Keratinocyte (primary cell): Measurements from ENCODE around the gene SEMA3C. TPM values are rescaled to one million over a fixed set of nuclear protein-coding genes. Genes with fewer than 3 reads are reported as not detected.

Experiments
- DNase-seq: peaks from one replicate; pipeline ENCODE4 v3.0.0-alpha.2; 2011; ENCODE audit warnings: low read depth, missing footprints, low spot score
- FAIRE-seq: peaks from 2 replicates; lab custom pipeline; 2011; peaks lifted over from hg19 to GRCh38; lab: Jason Lieb, UNC
- H2AFZ ChIP-seq: 2 replicates; pipeline ENCODE4 v1.6.0; 2012; ENCODE audit warnings: low read length, control low read depth, inconsistent platforms; ENCODE audit not compliant: control insufficient read depth
- H3K27ac ChIP-seq: 2 replicates; pipeline ENCODE4 v1.5.1; 2011; ENCODE audit warnings: low read length; ENCODE audit not compliant: control insufficient read depth, insufficient read depth
- H3K27me3 ChIP-seq: 3 replicates; pipeline ENCODE4 v1.6.0; 2011; ENCODE audit warnings: low read length; ENCODE audit not compliant: control insufficient read depth, insufficient read depth; ENCODE audit errors: extremely low read depth
- H3K36me3 ChIP-seq, 2 experiments: 2 replicates in 1 of 2; 3 replicates in 1 of 2; pipeline ENCODE4 v1.5.1; 2011; ENCODE audit warnings: low read length in 2 of 2, mild to moderate bottlenecking in 1 of 2; ENCODE audit not compliant: control insufficient read depth in 2 of 2, insufficient read depth in 2 of 2; ENCODE audit errors: extremely low read depth in 1 of 2
- H3K4me1 ChIP-seq: 3 replicates; pipeline ENCODE4 v1.5.1; 2011; ENCODE audit warnings: low read length; ENCODE audit not compliant: control insufficient read depth, insufficient read depth; ENCODE audit errors: extremely low read depth
- H3K4me2 ChIP-seq: 3 replicates; pipeline ENCODE4 v1.6.0; 2011; ENCODE audit warnings: low read depth, low read length; ENCODE audit not compliant: control insufficient read depth, insufficient read depth; ENCODE audit errors: extremely low read depth
- H3K4me3 ChIP-seq, 3 experiments: fragments of 200-600 bp in 1 of 3; sonication (generic) in 1 of 3; 2 replicates in 2 of 3; 3 replicates in 1 of 3; pipeline ENCODE4 v1.5.1; 2011 to 2016; ENCODE audit warnings: low read length in 3 of 3, mild to moderate bottlenecking in 3 of 3, control low read depth in 2 of 3, inconsistent platforms in 1 of 3, low read depth in 1 of 3, mixed read lengths in 1 of 3, mixed run types in 1 of 3, moderate library complexity in 1 of 3; ENCODE audit not compliant: control insufficient read depth in 2 of 3, insufficient read depth in 2 of 3; ENCODE audit errors: extremely low read depth in 1 of 3
- H3K79me2 ChIP-seq: 2 replicates; pipeline ENCODE4 v1.6.0; 2012; ENCODE audit warnings: low read length; ENCODE audit not compliant: control insufficient read depth, insufficient read depth
- H3K9ac ChIP-seq: 3 replicates; pipeline ENCODE4 v1.6.0; 2011; ENCODE audit warnings: low read length; ENCODE audit not compliant: control insufficient read depth, insufficient read depth; ENCODE audit errors: extremely low read depth
- H3K9me1 ChIP-seq: 3 replicates; pipeline ENCODE4 v1.6.0; 2011; ENCODE audit warnings: low read length; ENCODE audit not compliant: control insufficient read depth, insufficient read depth; ENCODE audit errors: extremely low read depth
- H3K9me3 ChIP-seq: 2 replicates; pipeline ENCODE4 v1.5.1; 2012; ENCODE audit warnings: low read depth, low read length; ENCODE audit not compliant: control insufficient read depth
- H4K20me1 ChIP-seq: 3 replicates; pipeline ENCODE4 v1.6.0; 2011; ENCODE audit warnings: low read length; ENCODE audit not compliant: control insufficient read depth, insufficient read depth; ENCODE audit errors: extremely low read depth
- CTCF ChIP-seq, 3 experiments: IDR thresholded peaks in 1 of 3; conservative IDR thresholded peaks in 1 of 3; optimal IDR thresholded peaks in 1 of 3; 2 replicates in 2 of 3; 3 replicates in 1 of 3; pipeline versions ENCODE3 to v1.5.1; 2011; ENCODE audit warnings: low read length in 3 of 3, mild to moderate bottlenecking in 3 of 3, moderate library complexity in 2 of 3, control low read depth in 1 of 3, inconsistent platforms in 1 of 3; ENCODE audit not compliant: insufficient read depth in 2 of 3; ENCODE audit errors: extremely low read depth in 1 of 3
- EZH2 ChIP-seq: IDR thresholded peaks from one replicate; pipeline ENCODE4 v1.6.1; 2012; ENCODE audit warnings: inconsistent platforms, mild to moderate bottlenecking, low read length, moderate library complexity
- dilution Hi-C: fragments of 300-500 bp; cut with MboI; formaldehyde crosslinking; loops from one replicate; pipeline ENCODE4 v1.7.0; 2020; ENCODE audit warnings: low sequenced_read_pairs; ENCODE audit not compliant: extremely low pct_ligation_motif_present
- polyA plus RNA-seq, 5 experiments: library from polyadenylated mRNA; depleted of rRNA in 3 of 5; stranded (reverse) in 3 of 5; stranded (forward) in 1 of 5; unstranded in 1 of 5; fragments of >200 nt; gene quantifications; 1 replicate in 1 of 5; 2 replicates in 3 of 5; 3 replicates in 1 of 5; pipeline versions ENCODE4 v1.2.1 to v1.2.3, GENCODE V29; 2011 to 2012; ENCODE audit warnings: missing spikeins in 2 of 5, low read depth in 1 of 5, low replicate concordance in 1 of 5

Gene SEMA3C
- polyA plus RNA-seq, 1 donor (not counting 4 experiments of a cell fraction or from before 2014, with no cell fraction given) = 142 TPM

GRCh38 chr7:80699721-80700256, 219.1 kb downstream of the SEMA3C start:
- Histone ChIP-seq H3K9me3 (no peaks in the 10 kb centered on the region), H3K27ac (no peak overlapping the region), H3K4me3 (no peak overlapping the region), H3K27me3 (no peaks in the 10 kb centered on the region), H2AFZ (no peak overlapping the region), H3K9me1 (no peaks in the 10 kb centered on the region), H3K9ac (no peak overlapping the region), H3K4me1 (no peaks in the 10 kb centered on the region), H3K4me2 (no peak overlapping the region), H4K20me1 (no peaks in the 10 kb centered on the region), H3K79me2 (no peaks in the 10 kb centered on the region), H3K36me3 (no peaks in the 10 kb centered on the region)
- TF ChIP-seq CTCF (optimal IDR thresholded peaks at IDR 0.05 in 1 of 3, IDR thresholded peaks at IDR 0.05 in 1 of 3, conservative IDR thresholded peaks at IDR 0.05 in 1 of 3; ENCODE audit: extremely low read depth in 1 of 3, insufficient read depth in 2 of 3, low read length in 3 of 3) (no peak), EZH2 (no peak)
- no peak for DNase-seq
- dilution Hi-C loops = no loop called here
- FAIRE-seq = no peak

DNA sequence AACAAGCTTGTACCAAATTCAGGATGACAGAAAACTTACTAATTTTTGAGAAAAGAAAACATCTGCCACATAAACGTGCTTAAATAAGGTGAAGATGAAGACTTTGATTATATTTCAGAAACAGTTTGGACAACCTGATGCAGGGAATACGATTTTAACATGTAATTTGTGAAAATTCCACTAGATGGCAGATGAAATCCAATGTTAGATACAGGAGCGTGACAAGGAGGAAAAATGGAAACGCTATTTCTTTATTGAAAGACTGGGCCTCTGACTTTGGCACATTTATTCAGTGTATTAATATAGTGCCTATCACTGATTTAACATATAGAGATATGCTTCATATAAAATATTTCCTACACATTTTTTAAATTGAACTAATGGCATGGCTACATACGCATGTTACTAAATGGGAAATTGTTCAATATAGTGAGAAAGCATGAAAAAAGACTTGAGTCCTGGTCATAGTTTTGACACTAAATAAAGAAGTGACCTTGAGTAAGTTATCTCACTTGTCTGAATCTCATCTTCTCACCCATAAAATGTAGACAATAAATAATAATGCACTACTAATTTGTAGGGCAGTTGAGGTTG, 219.7 kb downstream of the SEMA3C start:
- H3K27me3 ChIP-seq = no peaks in the 10 kb centered on the region
- FAIRE-seq (peak; percentile 78), DNase-seq (no peak)
- no peak overlapping the region for H2AFZ ChIP-seq
- H3K4me2 ChIP-seq = no peak overlapping the region
- no peaks in the 10 kb centered on the region for H3K9me1 ChIP-seq
- no peak overlapping the region for H3K9ac ChIP-seq
- no peaks in the 10 kb centered on the region for H3K36me3 ChIP-seq
- TF ChIP-seq EZH2 (no peak), CTCF (optimal IDR thresholded peaks at IDR 0.05 in 1 of 3, IDR thresholded peaks at IDR 0.05 in 1 of 3, conservative IDR thresholded peaks at IDR 0.05 in 1 of 3; ENCODE audit: extremely low read depth in 1 of 3, insufficient read depth in 2 of 3, low read length in 3 of 3) (peak in 2 of 3 experiments; percentile 27 to 53)
- H3K9me3 ChIP-seq = no peaks in the 10 kb centered on the region
- no peaks in the 10 kb centered on the region for H4K20me1 ChIP-seq
- H3K4me3 ChIP-seq = no peak overlapping the region
- no peaks in the 10 kb centered on the region for H3K79me2 ChIP-seq
- dilution Hi-C loops = no loop called here
- no peaks in the 10 kb centered on the region for H3K4me1 ChIP-seq
- H3K27ac ChIP-seq = no peak overlapping the region
